ENCODE measurements around the gene MAPKAPK2.
A peak's percentile ranks its signal among the peaks of the same experiment; 100 is the strongest.

MAPKAPK2 gene

DNA sequence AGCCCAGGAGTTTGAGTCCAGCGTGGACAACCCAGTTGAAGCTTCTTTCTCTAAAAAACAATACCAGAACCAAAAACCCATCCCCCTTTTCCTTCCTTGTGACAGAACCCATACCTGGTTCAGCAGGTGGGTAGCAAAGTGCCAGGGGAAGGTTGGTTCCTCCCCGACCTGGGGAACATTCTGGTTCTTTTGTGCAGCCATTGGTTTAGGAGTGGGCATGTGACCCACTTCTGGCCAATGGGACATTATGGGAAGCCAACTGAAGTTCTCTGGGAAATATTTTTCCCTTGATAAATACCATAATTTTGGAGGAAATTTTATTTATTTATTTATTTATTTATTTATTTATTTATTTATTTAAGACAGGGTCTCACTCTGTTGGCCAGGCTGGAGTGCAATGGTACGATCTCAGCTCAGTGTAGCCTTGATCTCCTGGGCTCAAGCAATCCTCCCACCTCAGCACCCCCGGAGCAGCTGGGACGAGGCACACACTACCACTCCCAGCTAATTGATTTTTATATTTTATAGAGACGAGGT, 15.8 kb upstream of the MAPKAPK2 start (continued):
- TF ChIP-seq, protein P1, sequence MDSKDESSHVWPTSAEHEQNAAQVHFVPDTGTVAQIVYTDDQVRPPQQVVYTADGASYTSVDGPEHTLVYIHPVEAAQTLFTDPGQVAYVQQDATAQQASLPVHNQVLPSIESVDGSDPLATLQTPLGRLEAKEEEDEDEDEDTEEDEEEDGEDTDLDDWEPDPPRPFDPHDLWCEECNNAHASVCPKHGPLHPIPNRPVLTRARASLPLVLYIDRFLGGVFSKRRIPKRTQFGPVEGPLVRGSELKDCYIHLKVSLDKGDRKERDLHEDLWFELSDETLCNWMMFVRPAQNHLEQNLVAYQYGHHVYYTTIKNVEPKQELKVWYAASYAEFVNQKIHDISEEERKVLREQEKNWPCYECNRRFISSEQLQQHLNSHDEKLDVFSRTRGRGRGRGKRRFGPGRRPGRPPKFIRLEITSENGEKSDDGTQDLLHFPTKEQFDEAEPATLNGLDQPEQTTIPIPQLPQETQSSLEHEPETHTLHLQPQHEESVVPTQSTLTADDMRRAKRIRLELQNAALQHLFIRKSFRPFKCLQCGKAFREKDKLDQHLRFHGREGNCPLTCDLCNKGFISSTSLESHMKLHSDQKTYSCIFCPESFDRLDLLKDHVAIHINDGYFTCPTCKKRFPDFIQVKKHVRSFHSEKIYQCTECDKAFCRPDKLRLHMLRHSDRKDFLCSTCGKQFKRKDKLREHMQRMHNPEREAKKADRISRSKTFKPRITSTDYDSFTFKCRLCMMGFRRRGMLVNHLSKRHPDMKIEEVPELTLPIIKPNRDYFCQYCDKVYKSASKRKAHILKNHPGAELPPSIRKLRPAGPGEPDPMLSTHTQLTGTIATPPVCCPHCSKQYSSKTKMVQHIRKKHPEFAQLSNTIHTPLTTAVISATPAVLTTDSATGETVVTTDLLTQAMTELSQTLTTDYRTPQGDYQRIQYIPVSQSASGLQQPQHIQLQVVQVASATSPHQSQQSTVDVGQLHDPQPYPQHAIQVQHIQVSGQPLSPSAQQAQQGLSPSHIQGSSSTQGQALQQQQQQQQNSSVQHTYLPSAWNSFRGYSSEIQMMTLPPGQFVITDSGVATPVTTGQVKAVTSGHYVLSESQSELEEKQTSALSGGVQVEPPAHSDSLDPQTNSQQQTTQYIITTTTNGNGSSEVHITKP (tag by site-specific recombination; IDR thresholded peaks at IDR 0.05), result no peak
- TF ChIP-seq, protein P2, sequence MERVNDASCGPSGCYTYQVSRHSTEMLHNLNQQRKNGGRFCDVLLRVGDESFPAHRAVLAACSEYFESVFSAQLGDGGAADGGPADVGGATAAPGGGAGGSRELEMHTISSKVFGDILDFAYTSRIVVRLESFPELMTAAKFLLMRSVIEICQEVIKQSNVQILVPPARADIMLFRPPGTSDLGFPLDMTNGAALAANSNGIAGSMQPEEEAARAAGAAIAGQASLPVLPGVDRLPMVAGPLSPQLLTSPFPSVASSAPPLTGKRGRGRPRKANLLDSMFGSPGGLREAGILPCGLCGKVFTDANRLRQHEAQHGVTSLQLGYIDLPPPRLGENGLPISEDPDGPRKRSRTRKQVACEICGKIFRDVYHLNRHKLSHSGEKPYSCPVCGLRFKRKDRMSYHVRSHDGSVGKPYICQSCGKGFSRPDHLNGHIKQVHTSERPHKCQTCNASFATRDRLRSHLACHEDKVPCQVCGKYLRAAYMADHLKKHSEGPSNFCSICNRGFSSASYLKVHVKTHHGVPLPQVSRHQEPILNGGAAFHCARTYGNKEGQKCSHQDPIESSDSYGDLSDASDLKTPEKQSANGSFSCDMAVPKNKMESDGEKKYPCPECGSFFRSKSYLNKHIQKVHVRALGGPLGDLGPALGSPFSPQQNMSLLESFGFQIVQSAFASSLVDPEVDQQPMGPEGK (tag by site-specific recombination; IDR thresholded peaks at IDR 0.05), result no peak
- 0 out of 2 replicates have a peak, but pooled peaks have one; percentile 56 for TF ChIP-seq ZNF560 (tag by site-specific recombination; IDR thresholded peaks at IDR 0.05; ENCODE audit: borderline replicate concordance)
- TF ChIP-seq ZXDB (tag by site-specific recombination; IDR thresholded peaks at IDR 0.05), result 0 out of 2 replicates have a peak, but pooled peaks have one; percentile 31
- TF ChIP-seq ZNF324 (tag by site-specific recombination; IDR thresholded peaks at IDR 0.05), result no peak
- peak; percentile 42; the same call in 1 of the 2 replicates for TF ChIP-seq ZNF121 (tag by site-specific recombination; IDR thresholded peaks at IDR 0.05)
- no peak for TF ChIP-seq ZFP69B (tag by site-specific recombination; IDR thresholded peaks at IDR 0.05)
- no peak for TF ChIP-seq REPIN1 (tag by site-specific recombination; IDR thresholded peaks at IDR 0.05; ENCODE audit: low read depth)
- no peak for TF ChIP-seq ZNF510 (tag by site-specific recombination; IDR thresholded peaks at IDR 0.05; ENCODE audit: insufficient replicate concordance)
- TF ChIP-seq ZNF785 (tag by site-specific recombination; IDR thresholded peaks at IDR 0.05), result no peak
- TF ChIP-seq, protein P3, sequence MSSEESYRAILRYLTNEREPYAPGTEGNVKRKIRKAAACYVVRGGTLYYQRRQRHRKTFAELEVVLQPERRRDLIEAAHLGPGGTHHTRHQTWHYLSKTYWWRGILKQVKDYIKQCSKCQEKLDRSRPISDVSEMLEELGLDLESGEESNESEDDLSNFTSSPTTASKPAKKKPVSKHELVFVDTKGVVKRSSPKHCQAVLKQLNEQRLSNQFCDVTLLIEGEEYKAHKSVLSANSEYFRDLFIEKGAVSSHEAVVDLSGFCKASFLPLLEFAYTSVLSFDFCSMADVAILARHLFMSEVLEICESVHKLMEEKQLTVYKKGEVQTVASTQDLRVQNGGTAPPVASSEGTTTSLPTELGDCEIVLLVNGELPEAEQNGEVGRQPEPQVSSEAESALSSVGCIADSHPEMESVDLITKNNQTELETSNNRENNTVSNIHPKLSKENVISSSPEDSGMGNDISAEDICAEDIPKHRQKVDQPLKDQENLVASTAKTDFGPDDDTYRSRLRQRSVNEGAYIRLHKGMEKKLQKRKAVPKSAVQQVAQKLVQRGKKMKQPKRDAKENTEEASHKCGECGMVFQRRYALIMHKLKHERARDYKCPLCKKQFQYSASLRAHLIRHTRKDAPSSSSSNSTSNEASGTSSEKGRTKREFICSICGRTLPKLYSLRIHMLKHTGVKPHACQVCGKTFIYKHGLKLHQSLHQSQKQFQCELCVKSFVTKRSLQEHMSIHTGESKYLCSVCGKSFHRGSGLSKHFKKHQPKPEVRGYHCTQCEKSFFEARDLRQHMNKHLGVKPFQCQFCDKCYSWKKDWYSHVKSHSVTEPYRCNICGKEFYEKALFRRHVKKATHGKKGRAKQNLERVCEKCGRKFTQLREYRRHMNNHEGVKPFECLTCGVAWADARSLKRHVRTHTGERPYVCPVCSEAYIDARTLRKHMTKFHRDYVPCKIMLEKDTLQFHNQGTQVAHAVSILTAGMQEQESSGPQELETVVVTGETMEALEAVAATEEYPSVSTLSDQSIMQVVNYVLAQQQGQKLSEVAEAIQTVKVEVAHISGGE (tag by site-specific recombination; conservative IDR thresholded peaks at IDR 0.05; ENCODE audit: low read depth), result peak; percentile 62
- peak; percentile 58 for TF ChIP-seq ZNF555 (tag by site-specific recombination; conservative IDR thresholded peaks at IDR 0.05)
- TF ChIP-seq, protein P4, sequence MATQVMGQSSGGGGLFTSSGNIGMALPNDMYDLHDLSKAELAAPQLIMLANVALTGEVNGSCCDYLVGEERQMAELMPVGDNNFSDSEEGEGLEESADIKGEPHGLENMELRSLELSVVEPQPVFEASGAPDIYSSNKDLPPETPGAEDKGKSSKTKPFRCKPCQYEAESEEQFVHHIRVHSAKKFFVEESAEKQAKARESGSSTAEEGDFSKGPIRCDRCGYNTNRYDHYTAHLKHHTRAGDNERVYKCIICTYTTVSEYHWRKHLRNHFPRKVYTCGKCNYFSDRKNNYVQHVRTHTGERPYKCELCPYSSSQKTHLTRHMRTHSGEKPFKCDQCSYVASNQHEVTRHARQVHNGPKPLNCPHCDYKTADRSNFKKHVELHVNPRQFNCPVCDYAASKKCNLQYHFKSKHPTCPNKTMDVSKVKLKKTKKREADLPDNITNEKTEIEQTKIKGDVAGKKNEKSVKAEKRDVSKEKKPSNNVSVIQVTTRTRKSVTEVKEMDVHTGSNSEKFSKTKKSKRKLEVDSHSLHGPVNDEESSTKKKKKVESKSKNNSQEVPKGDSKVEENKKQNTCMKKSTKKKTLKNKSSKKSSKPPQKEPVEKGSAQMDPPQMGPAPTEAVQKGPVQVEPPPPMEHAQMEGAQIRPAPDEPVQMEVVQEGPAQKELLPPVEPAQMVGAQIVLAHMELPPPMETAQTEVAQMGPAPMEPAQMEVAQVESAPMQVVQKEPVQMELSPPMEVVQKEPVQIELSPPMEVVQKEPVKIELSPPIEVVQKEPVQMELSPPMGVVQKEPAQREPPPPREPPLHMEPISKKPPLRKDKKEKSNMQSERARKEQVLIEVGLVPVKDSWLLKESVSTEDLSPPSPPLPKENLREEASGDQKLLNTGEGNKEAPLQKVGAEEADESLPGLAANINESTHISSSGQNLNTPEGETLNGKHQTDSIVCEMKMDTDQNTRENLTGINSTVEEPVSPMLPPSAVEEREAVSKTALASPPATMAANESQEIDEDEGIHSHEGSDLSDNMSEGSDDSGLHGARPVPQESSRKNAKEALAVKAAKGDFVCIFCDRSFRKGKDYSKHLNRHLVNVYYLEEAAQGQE (tag by site-specific recombination; IDR thresholded peaks at IDR 0.05), result peak; percentile 59; the same call in 1 of the 2 replicates
- TF ChIP-seq ZNF623 (tag by site-specific recombination; IDR thresholded peaks at IDR 0.05), result peak; percentile 70

All from HEK293 (cell line).